Testis (tissue), 2 donors: ENCODE data around the gene PML.

ENCODE experiments used
- CTCF ChIP-seq, 3 experiments: fragments of 450-650 bp in 2 of 3; fragments of 200-600 bp in 1 of 3; sonication (generic) in 1 of 3; IDR thresholded peaks; one replicate each; pipeline ENCODE4 v1.5.1; 2016 to 2019; ENCODE audit warnings: antibody characterized with exemption in 3 of 3, mild to moderate bottlenecking in 2 of 3, moderate library complexity in 1 of 3
- POLR2A ChIP-seq: fragments of 450-650 bp; IDR thresholded peaks from one replicate; pipeline ENCODE4 v1.6.1; 2017; ENCODE audit warnings: antibody characterized with exemption, mild to moderate bottlenecking, moderate library complexity

GRCh38 chr15:73949496-73949895, 45.0 kb upstream of the PML start:
- TF ChIP-seq CTCF (IDR thresholded peaks at IDR 0.05) (no peak), POLR2A (no peak)
